Breast epithelium (tissue), 3 donors: ENCODE results near the gene HNF4A.
A peak's percentile ranks its signal among the peaks of the same experiment; 100 is the strongest.

ENCODE experiments used
- CTCF ChIP-seq, 3 donors: fragments of 450-650 bp; IDR thresholded peaks; one replicate each; pipeline ENCODE4 v1.5.1; 2016 to 2017; ENCODE audit warnings: antibody characterized with exemption in 3 of 3, mild to moderate bottlenecking in 3 of 3, moderate library complexity in 3 of 3
- POLR2A ChIP-seq: fragments of 450-650 bp; IDR thresholded peaks from one replicate; pipeline ENCODE4 v1.6.1; 2016; ENCODE audit warnings: antibody characterized with exemption, mild to moderate bottlenecking, moderate library complexity
- POLR2AphosphoS5 ChIP-seq, 3 donors: sonication (generic); formaldehyde crosslinking; IDR thresholded peaks; one replicate each; pipeline ENCODE4 v1.6.1; 2017; ENCODE audit warnings: antibody characterized with exemption in 3 of 3

GRCh38 chr20:44384423-44385027, 29.0 kb downstream of the HNF4A start:
- TF ChIP-seq CTCF (IDR thresholded peaks at IDR 0.05): peak; percentile 63 to 75 (median 68)
- no peak for TF ChIP-seq POLR2AphosphoS5 (IDR thresholded peaks at IDR 0.05)
- TF ChIP-seq POLR2A: no peak
